HL-60 (cell line): ENCODE data around the gene IQGAP2.

Experiments used
- DNase-seq, 2 experiments: peaks; one replicate each; pipeline ENCODE4 v3.0.0-alpha.2; 2010 to 2020; ENCODE audit warnings: low read depth in 1 of 2, low spot score in 1 of 2
- H3K27ac ChIP-seq: fragments of 250-450 bp; sonication (Bioruptor Pico); replicated peaks from 2 replicates; pipeline ENCODE4 v1.5.1; 2020; ENCODE audit warnings: mild to moderate bottlenecking, moderate library complexity
- H3K27me3 ChIP-seq: fragments of 250-450 bp; sonication (Bioruptor Pico); 2 replicates; pipeline ENCODE4 v1.5.1; 2021; ENCODE audit warnings: mild to moderate bottlenecking, moderate library complexity; ENCODE audit not compliant: insufficient read depth, poor library complexity, severe bottlenecking
- H3K4me3 ChIP-seq: replicated peaks from 2 replicates; pipeline ENCODE4 v1.5.1; 2011; ENCODE audit warnings: mild to moderate bottlenecking, control low read depth, low read length; ENCODE audit not compliant: insufficient read depth
- CTCF ChIP-seq: IDR thresholded peaks from one replicate; pipeline ENCODE4 v1.5.1; 2011; ENCODE audit warnings: low read length, control low read depth, inconsistent platforms; ENCODE audit not compliant: insufficient read depth
- GABPA ChIP-seq: IDR thresholded peaks from 2 replicates; pipeline ENCODE4 v1.6.1; 2012; ENCODE audit warnings: low read depth
- POLR2AphosphoS5 ChIP-seq: IDR thresholded peaks from 2 replicates; pipeline ENCODE4 v1.6.1; 2012; ENCODE audit warnings: low read depth
- REST ChIP-seq: IDR thresholded peaks from 2 replicates; pipeline ENCODE4 v1.6.1; 2012; ENCODE audit warnings: low read depth; ENCODE audit not compliant: insufficient replicate concordance
- SPI1 ChIP-seq: IDR thresholded peaks from 2 replicates; pipeline ENCODE4 v1.6.1; 2012; ENCODE audit warnings: low read depth, mild to moderate bottlenecking, borderline replicate concordance

Gene IQGAP2

GRCh38 chr5:76595755-76596481 lies 192.8 kb downstream of the IQGAP2 start:
- TF ChIP-seq SPI1, result no peak
- no peak for TF ChIP-seq GABPA
- no peak for TF ChIP-seq POLR2AphosphoS5
- no peak for TF ChIP-seq CTCF
- no peak for TF ChIP-seq REST
- Histone ChIP-seq H3K4me3 (no peak overlapping the region), H3K27me3 (no peaks in the 10 kb centered on the region), H3K27ac (no peak overlapping the region)
- no peak for DNase-seq

- no peak for DNase-seq
- no peaks in the 10 kb centered on the region for H3K27me3 ChIP-seq
- H3K27ac ChIP-seq, result no peak overlapping the region
- H3K4me3 ChIP-seq, result no peak overlapping the region
- TF ChIP-seq CTCF (no peak), REST (no peak), SPI1 (no peak), POLR2AphosphoS5 (no peak), GABPA (no peak)
Observed at GRCh38 chr5:76598531-76598930, 195.4 kb downstream of the IQGAP2 start.

- H3K27ac ChIP-seq, result no peak overlapping the region
- no peaks in the 10 kb centered on the region for H3K27me3 ChIP-seq
- no peak for DNase-seq
- H3K4me3 ChIP-seq, result no peak overlapping the region
- TF ChIP-seq CTCF (no peak), GABPA (no peak), REST (no peak), SPI1 (no peak)
Observed at GRCh38 chr5:76600716-76601115, 197.6 kb downstream of the IQGAP2 start.
